T-helper 17 cell (primary cell): Measurements from ENCODE around the gene RUVBL1. TPM values are rescaled to one million over a fixed set of nuclear protein-coding genes. Genes with fewer than 3 reads are reported as not detected.
A peak's percentile ranks its signal among the peaks of the same experiment; 100 is the strongest.

Experiments
- ATAC-seq: fragments of 150-1000 bp; cut with Tn5 transposase; 2 replicates; pipeline ENCODE4 v1.10.0; 2021; ENCODE audit warnings: mild to moderate bottlenecking, moderate library complexity
- DNase-seq, 3 donors: peaks; one replicate each; pipeline versions ENCODE4 v3.0.0 to v3.0.0-alpha.2; 2020 to 2021
- H3K9me3 ChIP-seq: one replicate; pipeline ENCODE4 v1.7.0; 2013; ENCODE audit warnings: low read length, mild to moderate bottlenecking; ENCODE audit not compliant: control insufficient read depth, poor library complexity, severe bottlenecking
- H3K27ac Mint-ChIP-seq: one replicate; pipeline ENCODE4 v1.8.0; 2022; ENCODE audit warnings: mild to moderate bottlenecking, moderate library complexity, mixed read lengths
- H3K27me3 Mint-ChIP-seq: one replicate; pipeline ENCODE4 v1.8.0; 2022; ENCODE audit warnings: mixed read lengths
- H3K36me3 Mint-ChIP-seq: one replicate; pipeline ENCODE4 v1.8.0; 2022; ENCODE audit warnings: low read depth, mixed read lengths
- H3K4me1 Mint-ChIP-seq: one replicate; pipeline ENCODE4 v1.8.0; 2022; ENCODE audit warnings: mild to moderate bottlenecking, mixed read lengths
- H3K4me3 Mint-ChIP-seq: one replicate; pipeline ENCODE4 v1.8.0; 2022; ENCODE audit warnings: mild to moderate bottlenecking, moderate library complexity, mixed read lengths
- total RNA-seq, 4 donors: library from RNA in 2 of 4; stranded (reverse) in 2 of 4; gene quantifications; one replicate each; pipeline ENCODE4 v1.2.3 and lab custom pipeline; 2022 to 2026

RUVBL1 gene
- total RNA-seq, 2 donors from 2014 or later: 18.5 to 21.3 TPM

DNA sequence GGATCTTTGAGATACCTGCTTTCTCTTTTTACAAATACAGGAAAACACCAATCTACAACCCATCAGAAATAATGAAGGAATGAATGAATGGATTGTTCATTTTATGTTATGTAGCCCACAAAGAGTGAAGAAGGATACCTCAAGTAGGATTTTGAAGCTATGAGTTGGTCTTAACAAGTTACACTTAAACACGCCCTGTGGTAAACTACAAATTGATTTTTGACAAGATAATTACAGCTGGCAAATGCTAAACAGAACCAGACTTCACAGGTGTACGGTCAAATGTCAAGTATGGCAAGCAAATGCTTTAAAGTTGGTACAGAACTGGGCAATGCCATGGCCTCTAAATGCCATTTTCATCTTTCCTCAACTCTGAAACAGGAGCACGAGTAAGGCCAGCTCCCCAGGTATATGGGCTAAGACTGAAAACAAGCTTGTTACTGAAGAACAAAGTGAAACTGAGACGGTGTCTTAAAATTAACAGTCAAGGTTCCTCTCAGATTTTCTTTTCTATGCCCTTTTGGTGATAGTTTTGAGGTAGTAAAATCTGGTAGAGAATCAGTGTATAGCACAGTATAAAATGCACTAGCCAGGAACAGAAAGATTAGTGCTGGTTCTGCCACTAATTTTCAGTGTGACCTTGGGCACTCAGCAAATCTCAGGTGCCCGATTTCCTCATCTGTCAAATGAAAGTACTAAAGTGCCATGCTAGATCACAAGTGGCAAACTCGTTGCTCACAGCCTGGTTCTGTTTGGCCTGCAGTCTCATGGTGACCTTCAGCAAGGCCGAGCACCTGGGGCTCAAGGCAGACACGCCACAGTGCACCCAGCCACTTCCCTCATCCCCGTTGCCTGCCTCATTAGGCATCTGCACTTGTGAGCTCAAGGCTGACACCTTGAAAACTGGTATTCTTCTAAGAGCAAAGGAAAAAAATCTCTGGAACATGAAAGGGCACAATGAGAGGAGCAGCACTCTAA is 9.5 kb downstream of the RUVBL1 start:
- Mint-ChIP-seq H3K27me3 (no peaks in the 10 kb centered on the region), H3K4me3 (peak overlapping the region; percentile 57), H3K36me3 (peaks cover 16% of the 10 kb centered on the region), H3K27ac (peak overlapping the region; percentile 92), H3K4me1 (peaks cover 32% of the 10 kb centered on the region)
- DNase-seq (no peak), ATAC-seq (peak; percentile 31)
- H3K9me3 ChIP-seq: no peaks in the 10 kb centered on the region

DNA sequence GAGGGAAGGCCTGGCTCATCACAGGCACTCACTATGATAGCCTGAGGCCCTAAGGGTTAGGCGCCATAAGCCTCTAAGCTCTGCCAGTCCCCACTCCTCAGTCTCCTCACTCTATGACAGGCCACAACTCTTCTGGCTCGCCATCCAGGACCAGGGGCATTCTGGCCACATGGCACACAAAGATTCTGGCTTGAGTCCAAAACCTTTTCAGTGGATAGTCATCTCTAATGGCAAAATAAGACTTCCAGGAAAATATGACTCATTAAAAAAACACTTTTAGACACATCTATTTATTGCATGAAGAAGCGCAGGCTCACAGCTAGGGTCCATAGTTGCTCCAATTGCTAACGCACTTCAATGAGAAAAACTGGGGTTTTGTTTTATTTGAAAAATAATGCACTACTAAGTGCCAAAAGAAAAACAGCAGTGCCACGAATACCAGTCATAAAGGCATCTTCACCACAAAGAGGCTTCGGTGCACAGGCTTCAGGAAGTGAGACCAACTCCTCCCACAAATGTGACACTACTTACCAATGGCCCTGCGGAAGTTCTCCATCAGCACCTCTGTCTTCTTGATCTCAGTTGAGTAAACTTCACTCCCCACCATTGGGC is 11.1 kb downstream of the RUVBL1 start:
- ATAC-seq: peak; percentile 94
- DNase-seq: peak in 1 of 3 donors; percentile 23
- H3K4me3 Mint-ChIP-seq: peak overlapping the region; percentile 31
- H3K27ac Mint-ChIP-seq: peak overlapping the region; percentile 92
- H3K27me3 Mint-ChIP-seq: no peaks in the 10 kb centered on the region
- H3K9me3 ChIP-seq: no peaks in the 10 kb centered on the region
- peaks cover 26% of the 10 kb centered on the region for H3K4me1 Mint-ChIP-seq
- peaks cover 12% of the 10 kb centered on the region for H3K36me3 Mint-ChIP-seq

DNA sequence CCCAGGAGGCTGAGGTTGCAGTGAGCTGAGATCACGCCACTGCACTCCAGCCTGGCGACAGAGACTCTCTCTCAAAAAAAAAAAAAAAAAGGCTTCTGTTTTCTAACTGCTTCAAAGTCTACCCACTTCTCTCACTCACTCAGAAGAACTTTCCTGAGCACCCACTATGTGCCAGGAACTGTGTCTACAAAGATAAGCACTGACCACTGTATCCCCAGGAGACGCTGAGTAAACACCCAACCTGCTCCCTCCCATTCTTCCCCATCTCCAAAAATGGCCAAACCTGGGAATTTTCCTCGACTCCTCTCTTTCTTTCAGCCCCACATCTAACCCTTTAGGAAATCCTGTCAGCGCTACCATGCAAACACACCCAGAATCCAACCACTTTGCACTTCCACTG is 12.5 kb downstream of the RUVBL1 start:
- H3K4me1 Mint-ChIP-seq: peaks cover 26% of the 10 kb centered on the region
- H3K9me3 ChIP-seq: no peaks in the 10 kb centered on the region
- DNase-seq (no peak), ATAC-seq (no peak)
- peak overlapping the region; percentile 19 for H3K4me3 Mint-ChIP-seq
- peaks cover 12% of the 10 kb centered on the region for H3K36me3 Mint-ChIP-seq
- peak overlapping the region; percentile 92 for H3K27ac Mint-ChIP-seq
- no peaks in the 10 kb centered on the region for H3K27me3 Mint-ChIP-seq

DNA sequence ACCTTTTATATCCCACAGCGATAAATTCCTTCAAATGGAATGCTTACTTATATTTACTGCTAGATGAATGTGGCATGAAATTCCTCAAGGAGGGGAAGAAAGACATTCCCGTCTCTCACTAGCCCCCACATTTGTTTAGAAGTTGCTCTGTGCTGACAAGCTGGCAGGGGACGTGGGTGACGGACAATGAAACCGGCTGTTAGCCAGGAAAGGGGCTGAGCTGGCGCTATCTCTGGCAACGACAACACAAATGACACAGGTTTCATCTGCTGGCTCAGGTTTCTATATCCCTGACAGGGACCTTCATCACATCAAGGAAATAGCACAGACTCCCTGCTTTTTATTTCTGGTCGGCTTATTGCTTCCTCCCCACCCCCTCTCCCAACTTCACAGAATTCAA is 15.8 kb downstream of the RUVBL1 start:
- H3K27me3 Mint-ChIP-seq: no peaks in the 10 kb centered on the region
- H3K27ac Mint-ChIP-seq: no peak overlapping the region
- peaks cover 13% of the 10 kb centered on the region for H3K4me1 Mint-ChIP-seq
- peaks cover 8% of the 10 kb centered on the region for H3K36me3 Mint-ChIP-seq
- DNase-seq (no peak), ATAC-seq (no peak)
- no peaks in the 10 kb centered on the region for H3K9me3 ChIP-seq
- H3K4me3 Mint-ChIP-seq: no peak overlapping the region

DNA sequence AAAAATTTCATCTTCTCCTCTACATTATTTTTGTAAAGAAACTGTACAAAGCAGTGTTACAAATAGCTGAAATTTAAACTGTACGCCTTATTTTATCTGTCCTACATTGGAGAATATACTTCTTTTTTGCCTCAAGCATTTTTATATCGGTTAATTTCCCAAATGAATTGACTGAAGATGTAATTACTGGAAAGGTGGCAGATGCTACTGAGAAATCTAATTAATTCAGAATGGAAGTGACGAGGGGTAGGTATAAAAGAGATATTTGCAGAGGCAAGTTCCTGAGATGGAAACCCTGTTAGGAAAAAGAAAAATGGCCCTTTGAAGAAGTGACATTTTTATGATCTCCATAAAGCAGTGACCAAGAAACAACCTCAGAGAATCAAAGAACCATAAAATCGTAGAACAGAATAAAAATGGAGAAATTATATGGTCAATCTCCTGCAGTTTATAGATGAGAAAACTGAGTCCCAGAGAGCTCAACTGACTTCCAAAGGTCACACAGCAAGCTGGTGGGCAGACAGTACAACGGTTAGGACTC is 20.4 kb downstream of the RUVBL1 start:
- ATAC-seq (no peak), DNase-seq (no peak)
- Mint-ChIP-seq H3K4me3 (no peak overlapping the region), H3K36me3 (no peaks in the 10 kb centered on the region), H3K4me1 (no peaks in the 10 kb centered on the region), H3K27me3 (no peaks in the 10 kb centered on the region), H3K27ac (peak overlapping the region; percentile 60)
- no peaks in the 10 kb centered on the region for H3K9me3 ChIP-seq

DNA sequence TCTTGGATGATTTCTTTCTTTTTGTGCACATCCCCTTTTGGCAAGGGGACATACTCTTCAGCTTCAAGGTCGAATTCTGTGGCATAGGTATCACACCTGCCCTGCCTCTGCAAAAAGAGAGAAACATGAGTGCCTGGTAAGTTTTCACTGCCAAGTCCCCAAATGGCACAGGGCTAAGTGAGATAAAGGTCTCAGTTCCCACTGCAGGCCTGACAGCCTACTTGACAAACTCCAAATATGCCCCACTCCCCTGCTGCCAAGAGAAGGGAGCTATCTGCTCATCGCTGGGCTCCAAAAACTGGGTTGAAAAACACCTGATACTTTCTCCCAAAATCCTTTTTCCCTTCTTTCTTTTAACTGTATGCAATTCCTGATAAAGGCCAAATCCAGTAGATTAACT is 23.0 kb downstream of the RUVBL1 start:
- no peak for ATAC-seq
- Mint-ChIP-seq H3K4me1 (no peaks in the 10 kb centered on the region), H3K27me3 (no peaks in the 10 kb centered on the region), H3K27ac (no peak overlapping the region), H3K36me3 (peaks cover 10% of the 10 kb centered on the region), H3K4me3 (no peak overlapping the region)
- no peak for DNase-seq
- no peaks in the 10 kb centered on the region for H3K9me3 ChIP-seq

GRCh38 chr3:128100161-128100560 is 23.5 kb downstream of the RUVBL1 start:
- Mint-ChIP-seq H3K27ac (no peak overlapping the region), H3K4me1 (peaks cover 1% of the 10 kb centered on the region), H3K36me3 (peaks cover 10% of the 10 kb centered on the region), H3K27me3 (no peaks in the 10 kb centered on the region), H3K4me3 (no peak overlapping the region)
- DNase-seq (no peak), ATAC-seq (no peak)
- H3K9me3 ChIP-seq: no peaks in the 10 kb centered on the region

DNA sequence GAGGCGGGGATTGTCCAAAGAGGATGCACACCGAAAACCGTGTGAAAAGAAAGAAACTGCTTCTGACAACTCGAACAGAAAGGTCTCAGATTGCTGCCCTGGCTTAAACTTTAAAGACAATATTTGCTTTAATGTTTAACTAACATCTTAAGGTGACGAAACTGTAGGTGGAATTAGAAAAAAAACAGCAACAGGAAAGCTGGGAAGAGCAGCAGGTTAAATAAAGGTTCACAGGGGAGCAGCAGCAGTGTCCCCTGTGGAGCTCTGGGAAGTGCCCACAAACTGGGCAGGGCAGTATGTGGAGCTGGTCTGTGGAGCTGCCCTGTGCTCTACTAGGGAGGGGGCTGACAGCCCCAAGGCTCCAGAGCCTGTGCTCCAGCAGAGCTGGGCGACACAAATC is 25.4 kb downstream of the RUVBL1 start:
- ATAC-seq: no peak
- H3K36me3 Mint-ChIP-seq: peaks cover 10% of the 10 kb centered on the region
- H3K4me3 Mint-ChIP-seq: no peak overlapping the region
- peak overlapping the region; percentile 19 for H3K27ac Mint-ChIP-seq
- peaks cover 6% of the 10 kb centered on the region for H3K4me1 Mint-ChIP-seq
- no peaks in the 10 kb centered on the region for H3K9me3 ChIP-seq
- H3K27me3 Mint-ChIP-seq: no peaks in the 10 kb centered on the region
- no peak for DNase-seq

- H3K9me3 ChIP-seq: no peaks in the 10 kb centered on the region
- DNase-seq (peak; percentile 64 to 78 (median 65)), ATAC-seq (peak; percentile 99)
- Mint-ChIP-seq H3K36me3 (peaks cover 10% of the 10 kb centered on the region), H3K4me1 (peaks cover 6% of the 10 kb centered on the region), H3K27me3 (no peaks in the 10 kb centered on the region), H3K4me3 (no peak overlapping the region), H3K27ac (peak overlapping the region; percentile 47)
Measured at GRCh38 chr3:128095222-128095703, 28.3 kb downstream of the RUVBL1 start.

DNA sequence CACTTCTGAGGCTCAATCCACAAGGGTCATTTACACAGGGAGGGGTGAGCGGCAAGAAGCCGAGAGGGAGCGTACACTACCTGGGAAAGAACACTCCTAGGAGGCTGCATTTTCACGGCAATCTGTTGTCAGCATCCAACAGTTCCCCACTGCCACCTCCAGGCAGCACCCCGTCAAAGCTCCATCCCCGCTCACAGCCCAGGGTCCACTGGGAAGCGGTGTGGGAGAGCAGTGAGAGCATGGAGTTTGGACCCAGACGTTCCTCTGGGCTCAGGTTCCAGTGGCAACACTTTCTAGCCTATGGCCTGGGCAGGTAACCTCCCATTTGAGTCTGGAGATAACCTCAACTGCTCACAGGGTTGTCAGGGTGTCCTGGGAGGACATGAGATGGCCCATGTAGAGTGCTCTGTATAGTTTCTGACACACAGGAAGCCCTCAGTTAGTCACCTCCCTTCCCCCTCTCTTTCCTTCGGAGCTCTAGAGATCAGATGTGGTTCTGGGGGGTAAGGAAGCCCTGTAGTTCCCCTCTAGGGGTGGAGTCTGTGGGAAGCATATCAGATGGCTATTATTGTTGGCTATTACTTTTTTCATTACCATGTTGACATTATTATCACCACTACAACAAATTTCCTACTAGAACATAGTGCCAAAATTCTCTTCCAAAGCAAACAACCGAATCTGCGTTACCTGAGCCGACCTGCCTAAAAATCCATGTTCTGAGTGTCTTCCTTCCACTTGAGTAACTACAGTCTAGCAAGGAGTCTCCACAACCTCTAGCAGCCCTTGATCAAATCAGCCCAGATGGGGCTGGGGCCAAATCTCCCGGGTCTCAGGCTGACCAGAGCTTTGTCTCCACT is 29.1 kb downstream of the RUVBL1 start:
- no peaks in the 10 kb centered on the region for H3K9me3 ChIP-seq
- peaks cover 6% of the 10 kb centered on the region for H3K4me1 Mint-ChIP-seq
- no peaks in the 10 kb centered on the region for H3K27me3 Mint-ChIP-seq
- ATAC-seq (peak; percentile 32), DNase-seq (no peak)
- H3K36me3 Mint-ChIP-seq: peaks cover 10% of the 10 kb centered on the region
- H3K27ac Mint-ChIP-seq: peak overlapping the region; percentile 47
- no peak overlapping the region for H3K4me3 Mint-ChIP-seq

- DNase-seq: no peak
- H3K36me3 Mint-ChIP-seq: peaks cover 6% of the 10 kb centered on the region
- no peak for ATAC-seq
- no peak overlapping the region for H3K27ac Mint-ChIP-seq
- no peaks in the 10 kb centered on the region for H3K27me3 Mint-ChIP-seq
- H3K4me3 Mint-ChIP-seq: no peak overlapping the region
- H3K4me1 Mint-ChIP-seq: peaks cover 8% of the 10 kb centered on the region
- no peaks in the 10 kb centered on the region for H3K9me3 ChIP-seq
Measured at GRCh38 chr3:128091586-128091985, 32.0 kb downstream of the RUVBL1 start.

DNA sequence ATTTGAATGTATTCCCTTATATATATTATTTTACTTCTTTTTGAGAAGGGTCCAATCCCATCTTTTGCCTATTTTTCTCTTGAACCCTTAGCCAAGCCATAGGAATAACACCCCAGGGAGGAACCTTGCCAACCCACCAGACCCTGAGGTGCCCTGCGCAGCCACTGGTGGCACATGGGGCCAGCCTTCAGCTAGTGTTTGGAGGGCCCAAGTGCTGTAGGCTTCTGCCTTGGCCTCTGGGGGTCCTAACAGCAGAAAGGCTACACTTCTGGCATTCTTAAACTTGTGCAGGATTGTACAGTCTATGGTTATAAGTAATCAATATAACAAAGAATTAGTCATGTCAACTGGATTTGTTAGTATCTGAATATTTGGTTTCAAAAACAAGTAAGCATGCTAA is 34.5 kb downstream of the RUVBL1 start:
- no peak for ATAC-seq

DNA sequence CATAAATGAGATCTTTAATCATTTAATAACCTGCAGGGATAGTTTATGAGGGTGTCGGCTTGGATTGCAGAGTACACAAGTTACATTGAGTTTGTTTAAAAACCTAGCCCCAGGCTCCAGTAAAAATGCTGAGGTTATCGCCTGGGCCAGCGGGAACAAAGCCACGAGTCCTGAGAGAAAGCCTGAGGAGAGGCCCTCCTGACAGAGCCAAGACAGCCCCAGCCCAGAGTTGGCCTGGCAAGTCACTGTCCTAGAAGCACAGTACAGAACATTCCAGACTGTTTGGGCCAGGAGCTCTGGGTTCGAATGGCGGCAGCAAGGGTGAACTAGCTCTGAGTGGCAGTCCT is 39.0 kb downstream of the RUVBL1 start:
- ATAC-seq (no peak), DNase-seq (no peak)
- Mint-ChIP-seq H3K36me3 (peaks cover 2% of the 10 kb centered on the region), H3K27me3 (no peaks in the 10 kb centered on the region), H3K4me3 (no peak overlapping the region), H3K27ac (no peak overlapping the region), H3K4me1 (peaks cover 2% of the 10 kb centered on the region)
- H3K9me3 ChIP-seq: no peaks in the 10 kb centered on the region

More for the DNA sequence above, 34.5 kb downstream of the RUVBL1 start:
- no peaks in the 10 kb centered on the region for H3K27me3 Mint-ChIP-seq
- no peak overlapping the region for H3K4me3 Mint-ChIP-seq
- DNase-seq: no peak
- no peaks in the 10 kb centered on the region for H3K9me3 ChIP-seq
- H3K4me1 Mint-ChIP-seq: peaks cover 2% of the 10 kb centered on the region
- no peak overlapping the region for H3K27ac Mint-ChIP-seq
- H3K36me3 Mint-ChIP-seq: peaks cover 2% of the 10 kb centered on the region
